ENCODE measurements around the gene KRTAP4-12.
"Not testable (repeated sequence)": the region's sequence is repeated elsewhere in the genome, so short reads cannot be mapped to it uniquely, and the experiment has no call there.

Gene KRTAP4-12

GRCh38 chr17:41088760-41089352 lies 35.1 kb downstream of the KRTAP4-12 start:
- not testable (repeated sequence) for DNase-seq (ENCODE audit: low read depth)

DNA sequence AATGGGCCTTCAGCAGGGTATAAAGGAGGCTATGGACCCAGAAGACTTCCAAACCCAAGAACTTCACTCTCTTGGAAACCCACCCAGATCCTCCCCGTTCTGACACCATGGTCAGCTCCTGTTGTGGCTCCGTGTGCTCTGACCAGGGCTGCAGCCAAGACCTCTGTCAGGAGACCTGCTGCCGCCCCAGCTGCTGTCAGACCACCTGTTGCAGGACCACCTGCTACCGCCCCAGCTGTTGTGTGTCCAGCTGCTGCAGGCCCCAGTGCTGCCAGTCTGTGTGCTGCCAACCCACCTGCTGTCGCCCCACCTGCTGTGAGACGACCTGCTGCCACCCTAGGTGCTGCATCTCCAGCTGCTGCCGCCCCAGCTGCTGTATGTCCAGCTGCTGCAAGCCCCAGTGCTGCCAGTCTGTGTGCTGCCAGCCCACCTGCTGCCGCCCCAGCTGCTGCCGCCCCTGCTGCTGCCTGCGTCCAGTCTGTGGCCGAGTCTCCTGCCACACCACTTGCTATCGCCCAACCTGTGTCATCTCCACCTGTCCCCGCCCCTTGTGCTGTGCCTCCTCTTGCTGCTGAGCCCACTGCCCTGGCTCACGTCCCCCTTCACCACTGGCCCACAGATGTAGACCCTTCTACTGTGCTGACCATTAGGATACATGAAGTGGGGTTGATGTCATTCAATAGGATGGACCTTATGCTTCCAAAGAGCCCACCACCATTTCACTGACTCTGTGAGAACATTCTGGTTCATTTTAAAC lies 39.7 kb downstream of the KRTAP4-12 start, which contains the start of gene KRTAP4-7:
TSS of gene KRTAP4-7 (plus strand) at position 51 of the 757 bp plus-strand sequence. CDS start at position 108, 57 bp downstream.
- not testable (repeated sequence) for DNase-seq (ENCODE audit: low read depth)

DNA sequence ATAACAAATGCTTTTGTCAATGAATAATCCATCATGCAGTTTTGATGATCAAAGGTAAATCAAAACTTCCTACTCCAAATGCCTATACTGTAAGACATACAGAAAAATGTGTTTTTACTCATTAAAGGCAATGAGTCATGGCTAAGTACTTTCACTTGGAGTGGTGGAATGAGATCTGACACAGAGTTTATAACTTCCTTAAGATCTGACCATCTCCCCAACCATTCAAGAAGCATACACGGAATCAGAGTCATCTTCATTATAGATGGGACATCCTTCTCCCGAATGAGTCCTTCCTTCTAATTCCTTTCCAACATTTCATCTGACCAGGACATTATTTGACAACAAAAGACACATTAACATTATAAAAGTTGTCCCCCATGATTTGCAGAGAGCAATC lies 40.6 kb downstream of the KRTAP4-12 start:
- DNase-seq (ENCODE audit: low read depth), result peak; percentile 92

DNA sequence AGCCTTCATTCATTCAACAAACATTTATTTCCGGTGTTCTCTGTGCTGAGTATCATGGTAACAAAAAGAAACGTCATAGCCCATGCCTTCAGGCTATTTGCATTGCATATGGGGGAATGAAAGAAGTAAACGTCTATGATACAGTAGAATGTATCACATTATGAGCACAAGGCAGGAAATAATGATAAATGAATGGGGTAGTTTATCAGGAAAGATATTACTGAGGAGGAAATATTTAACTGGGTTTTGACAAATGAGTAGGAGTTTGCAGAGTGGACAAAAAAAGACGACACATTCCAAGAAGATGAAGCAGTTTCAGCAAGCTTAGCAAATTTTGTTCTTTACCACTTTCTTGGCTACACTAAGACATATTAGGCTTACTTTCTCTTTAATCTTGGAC lies 41.4 kb downstream of the KRTAP4-12 start:
- peak; percentile 93 for DNase-seq (ENCODE audit: low read depth)

DNA sequence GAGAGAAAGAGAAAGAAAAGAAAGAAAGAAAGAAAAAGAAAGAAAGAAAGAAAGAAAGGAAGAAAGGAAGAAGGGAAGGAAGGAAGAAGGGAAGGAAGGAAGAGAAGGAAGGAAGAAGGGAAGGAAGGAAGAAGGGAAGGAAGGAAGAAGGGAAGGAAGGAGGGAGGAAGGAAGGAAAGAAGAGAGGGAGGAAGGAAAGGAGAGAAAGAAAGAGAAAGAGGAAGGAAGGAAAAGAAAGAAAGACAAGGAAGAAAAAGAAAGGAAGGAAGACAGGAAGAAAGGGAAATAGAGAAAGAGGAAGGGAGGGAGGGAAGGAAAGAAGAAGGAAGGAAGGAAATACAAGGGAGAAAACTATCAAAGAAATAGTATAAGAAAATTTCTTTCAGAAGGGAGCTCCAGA lies 47.2 kb downstream of the KRTAP4-12 start:
- DNase-seq (ENCODE audit: low read depth), result no peak

GRCh38 chr17:41073676-41074075 lies 50.3 kb downstream of the KRTAP4-12 start:
- DNase-seq (ENCODE audit: low read depth), result no peak
